Esophagus squamous epithelium (tissue), 4 donors: Measurements from ENCODE around the gene EEF1B2.

Experiments
- POLR2A ChIP-seq, 4 donors: fragments of 450-650 bp; IDR thresholded peaks; one replicate each; pipeline ENCODE4 v1.6.1; 2017; ENCODE audit warnings: antibody characterized with exemption in 4 of 4, mild to moderate bottlenecking in 4 of 4, moderate library complexity in 3 of 4
- TF ChIP-seq, protein P1 (sequence below), 6 experiments: fragments of 450-650 bp in 4 of 6; fragments of 200-600 bp in 2 of 6; sonication (generic) in 2 of 6; IDR thresholded peaks; one replicate each; pipeline ENCODE4 v1.5.1; 2016 to 2019; ENCODE audit warnings: antibody characterized with exemption in 6 of 6, mild to moderate bottlenecking in 4 of 6, moderate library complexity in 4 of 6

DNA sequence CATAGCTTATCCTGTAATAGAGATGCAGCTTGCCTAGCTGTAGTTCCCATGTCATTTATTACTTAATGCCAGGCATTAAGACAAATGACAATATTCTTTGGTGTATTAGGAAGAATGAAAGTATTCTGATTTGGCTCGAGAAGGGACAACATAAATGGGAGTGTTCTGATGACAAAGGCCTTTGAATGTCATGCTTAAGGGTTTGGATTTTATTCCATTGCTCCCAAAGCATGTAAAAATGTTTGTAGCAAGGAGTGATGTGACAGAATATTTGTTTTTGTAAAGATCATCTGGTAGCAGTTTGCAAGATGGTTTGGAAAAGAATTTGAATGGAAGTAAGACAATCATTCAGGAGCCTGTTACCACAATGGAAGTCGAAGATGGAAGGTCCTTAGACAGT lies 30.4 kb downstream of the EEF1B2 start:
- TF ChIP-seq, protein P1, sequence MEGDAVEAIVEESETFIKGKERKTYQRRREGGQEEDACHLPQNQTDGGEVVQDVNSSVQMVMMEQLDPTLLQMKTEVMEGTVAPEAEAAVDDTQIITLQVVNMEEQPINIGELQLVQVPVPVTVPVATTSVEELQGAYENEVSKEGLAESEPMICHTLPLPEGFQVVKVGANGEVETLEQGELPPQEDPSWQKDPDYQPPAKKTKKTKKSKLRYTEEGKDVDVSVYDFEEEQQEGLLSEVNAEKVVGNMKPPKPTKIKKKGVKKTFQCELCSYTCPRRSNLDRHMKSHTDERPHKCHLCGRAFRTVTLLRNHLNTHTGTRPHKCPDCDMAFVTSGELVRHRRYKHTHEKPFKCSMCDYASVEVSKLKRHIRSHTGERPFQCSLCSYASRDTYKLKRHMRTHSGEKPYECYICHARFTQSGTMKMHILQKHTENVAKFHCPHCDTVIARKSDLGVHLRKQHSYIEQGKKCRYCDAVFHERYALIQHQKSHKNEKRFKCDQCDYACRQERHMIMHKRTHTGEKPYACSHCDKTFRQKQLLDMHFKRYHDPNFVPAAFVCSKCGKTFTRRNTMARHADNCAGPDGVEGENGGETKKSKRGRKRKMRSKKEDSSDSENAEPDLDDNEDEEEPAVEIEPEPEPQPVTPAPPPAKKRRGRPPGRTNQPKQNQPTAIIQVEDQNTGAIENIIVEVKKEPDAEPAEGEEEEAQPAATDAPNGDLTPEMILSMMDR (IDR thresholded peaks at IDR 0.05), result no peak
- no peak for TF ChIP-seq POLR2A (IDR thresholded peaks at IDR 0.05)
